Spleen (tissue), 11 donors: ENCODE data around the gene NGB. TPM values are rescaled to one million over a fixed set of nuclear protein-coding genes. Genes with fewer than 3 reads are reported as not detected.

Source experiments
- DNase-seq: peaks from one replicate; pipeline ENCODE4 v3.0.0-alpha.2; 2020
- H3K27ac ChIP-seq, 8 donors: fragments of 200-600 bp; sonication (generic) in 7 of 8; 1 replicate in 4 of 8; 2 replicates in 4 of 8; pipeline versions ENCODE4 v1.5.0 to v1.8.0; 2016 to 2021; ENCODE audit warnings: inconsistent platforms in 4 of 8, mild to moderate bottlenecking in 4 of 8, moderate library complexity in 1 of 8
- H3K27me3 ChIP-seq, 7 donors: fragments of 200-600 bp; sonication (generic) in 6 of 7; replicated peaks in 1 of 7; 1 replicate in 4 of 7; 2 replicates in 3 of 7; pipeline versions ENCODE4 v1.5.0 to v1.8.0; 2016 to 2021; ENCODE audit warnings: inconsistent platforms in 3 of 7, mild to moderate bottlenecking in 1 of 7
- H3K36me3 ChIP-seq, 6 donors: fragments of 200-600 bp; sonication (generic) in 5 of 6; 1 replicate in 4 of 6; 2 replicates in 2 of 6; pipeline versions ENCODE4 v1.5.0 to v1.8.0; 2016 to 2021; ENCODE audit warnings: inconsistent platforms in 2 of 6
- H3K4me1 ChIP-seq, 6 donors: fragments of 200-600 bp; sonication (generic) in 5 of 6; 1 replicate in 3 of 6; 2 replicates in 3 of 6; pipeline versions ENCODE4 v1.5.0 to v1.8.0; 2016 to 2021; ENCODE audit warnings: inconsistent platforms in 3 of 6
- H3K4me3 ChIP-seq, 8 donors: fragments of 200-600 bp; sonication (generic) in 7 of 8; 1 replicate in 4 of 8; 2 replicates in 4 of 8; pipeline versions ENCODE4 v1.5.0 to v1.8.0; 2016 to 2021; ENCODE audit warnings: inconsistent platforms in 4 of 8, mild to moderate bottlenecking in 4 of 8, moderate library complexity in 2 of 8
- H3K9me3 ChIP-seq, 8 donors: fragments of 200-600 bp; sonication (generic) in 7 of 8; 1 replicate in 4 of 8; 2 replicates in 4 of 8; pipeline versions ENCODE4 v1.5.0 to v1.8.0; 2016 to 2021; ENCODE audit warnings: inconsistent platforms in 4 of 8
- POLR2A ChIP-seq, 3 donors: fragments of 450-650 bp; IDR thresholded peaks; one replicate each; pipeline ENCODE4 v1.5.1; 2017; ENCODE audit warnings: antibody characterized with exemption in 3 of 3, mild to moderate bottlenecking in 1 of 3
- POLR2AphosphoS5 ChIP-seq, 3 donors: sonication (generic); formaldehyde crosslinking; IDR thresholded peaks; one replicate each; pipeline ENCODE4 v1.5.1; 2017; ENCODE audit warnings: antibody characterized with exemption in 3 of 3
- WGBS, 5 donors: extraction: QIAGEN DNeasy Blood & Tissue Kit in 3 of 5; methylation state at CpG; one replicate each; pipeline versions ENCODE4 v1.1.5 to v1.1.7; 2013 to 2018; 5-methylcytosine and 5-hydroxymethylcytosine counted together
- intact Hi-C: fragments of 100-400 bp; cut with DNase I; formaldehyde crosslinking; loops from one replicate; pipeline ENCODE4 v1.15.0; 2023; ENCODE audit warnings: low total_unique reads
- polyA plus RNA-seq, 3 donors: library from polyadenylated mRNA; stranded (reverse); fragments of 200-250 nt; gene quantifications; one replicate each; pipeline ENCODE4 v1.2.1, GENCODE V29; 2013
- total RNA-seq, 7 donors: library from RNA; depleted of rRNA in 3 of 7; stranded (reverse); fragments of >200 nt in 3 of 7; fragmentation: NEBNext Ultra II Directional in 4 of 7; extraction: Animal tissue kit (Norgen Biotek cat#: 25700) in 4 of 7; gene quantifications; one replicate each; pipeline versions ENCODE4 v1.1.0 to v1.2.1, GENCODE V29; 2016 to 2021
- TF ChIP-seq, protein P1 (sequence below), 11 experiments: fragments of 200-600 bp in 7 of 11; fragments of 450-650 bp in 4 of 11; sonication (generic) in 4 of 11; IDR thresholded peaks in 8 of 11; conservative IDR thresholded peaks in 3 of 11; 1 replicate in 7 of 11; 2 replicates in 4 of 11; pipeline versions ENCODE4 v1.4.0 to v1.8.0; 2016 to 2021; ENCODE audit warnings: antibody characterized with exemption in 11 of 11, inconsistent platforms in 4 of 11, mild to moderate bottlenecking in 1 of 11
- donor health status: healthy with polysubstance abuse.
- donor health status: DM: no; HTN: no; CAD: no; lungs with moderate emphysema.
- donor health status: DM: no; HTN: no; CAD: no.
- donor health status: Bipolar disorder and iron deficiency.
- donor health status: healthy.
- donor health status: DM: no; HTN: no; CAD: no.
- donor health status: DM: yes; HTN: yes; CAD: no.

The NGB gene
- total and polyA plus RNA-seq, 10 donors, result not detected

DNA sequence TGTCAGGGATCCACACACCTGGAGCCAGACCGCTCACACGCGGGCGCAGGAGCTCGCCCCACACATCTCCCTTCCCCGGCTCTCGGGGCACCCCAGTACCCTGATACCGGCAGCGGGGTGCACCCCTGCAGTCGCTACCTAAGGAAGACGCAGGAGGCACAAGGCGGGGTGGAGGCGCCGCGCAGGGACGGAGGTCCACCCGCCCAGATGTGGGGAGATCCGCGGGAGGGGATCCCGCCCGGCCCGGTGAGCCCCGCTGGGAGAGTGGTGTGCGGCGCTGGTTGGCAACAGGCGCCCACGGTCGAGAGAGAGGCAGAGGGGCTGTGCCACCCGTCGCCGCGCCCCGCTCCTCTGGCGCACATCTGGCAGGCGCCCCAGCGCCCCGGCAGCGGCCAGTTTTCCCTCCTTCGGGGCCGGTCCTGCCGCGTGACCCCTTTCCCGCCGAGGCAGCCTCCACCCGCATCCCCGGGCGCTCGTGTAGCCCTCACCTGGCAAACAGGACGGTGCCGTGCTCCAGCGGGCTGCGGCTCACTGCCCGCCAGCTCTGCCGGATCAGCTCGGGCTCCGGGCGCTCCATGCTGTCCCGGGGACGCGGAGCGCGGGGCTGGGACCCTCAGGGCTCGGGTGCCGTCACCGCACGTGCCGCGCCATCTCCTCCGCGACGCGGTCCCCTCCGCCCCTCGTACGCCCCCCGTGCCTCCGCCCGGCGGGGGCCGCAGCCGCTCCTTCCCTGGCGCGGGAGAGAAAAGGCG, 469 bp downstream of the NGB start:
- WGBS, 5 donors, result 1 to 6% (median 4%) methylated on average over 30 to 84 of the region's 84 CpGs
- peaks cover 0 to 7% (median 0%) of the 10 kb centered on the region in 6 donors for H3K36me3 ChIP-seq
- H3K27me3 ChIP-seq, result peaks cover 0 to 53% (median 21%) of the 10 kb centered on the region in 7 donors
- intact Hi-C loops, result no loop called here
- H3K9me3 ChIP-seq, result peaks cover 0 to 10% (median 4%) of the 10 kb centered on the region in 8 donors
- peak overlapping the region in 2 of 8 donors; percentile 3 to 28 for H3K4me3 ChIP-seq
- H3K27ac ChIP-seq, result no peak overlapping the region
- TF ChIP-seq POLR2AphosphoS5 (IDR thresholded peaks at IDR 0.05) (no peak), POLR2A (IDR thresholded peaks at IDR 0.05) (no peak)
- TF ChIP-seq, protein P1, sequence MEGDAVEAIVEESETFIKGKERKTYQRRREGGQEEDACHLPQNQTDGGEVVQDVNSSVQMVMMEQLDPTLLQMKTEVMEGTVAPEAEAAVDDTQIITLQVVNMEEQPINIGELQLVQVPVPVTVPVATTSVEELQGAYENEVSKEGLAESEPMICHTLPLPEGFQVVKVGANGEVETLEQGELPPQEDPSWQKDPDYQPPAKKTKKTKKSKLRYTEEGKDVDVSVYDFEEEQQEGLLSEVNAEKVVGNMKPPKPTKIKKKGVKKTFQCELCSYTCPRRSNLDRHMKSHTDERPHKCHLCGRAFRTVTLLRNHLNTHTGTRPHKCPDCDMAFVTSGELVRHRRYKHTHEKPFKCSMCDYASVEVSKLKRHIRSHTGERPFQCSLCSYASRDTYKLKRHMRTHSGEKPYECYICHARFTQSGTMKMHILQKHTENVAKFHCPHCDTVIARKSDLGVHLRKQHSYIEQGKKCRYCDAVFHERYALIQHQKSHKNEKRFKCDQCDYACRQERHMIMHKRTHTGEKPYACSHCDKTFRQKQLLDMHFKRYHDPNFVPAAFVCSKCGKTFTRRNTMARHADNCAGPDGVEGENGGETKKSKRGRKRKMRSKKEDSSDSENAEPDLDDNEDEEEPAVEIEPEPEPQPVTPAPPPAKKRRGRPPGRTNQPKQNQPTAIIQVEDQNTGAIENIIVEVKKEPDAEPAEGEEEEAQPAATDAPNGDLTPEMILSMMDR (IDR thresholded peaks at IDR 0.05 in 8 of 11, conservative IDR thresholded peaks at IDR 0.05 in 3 of 11), result no peak
- peaks cover 0 to 17% (median 10%) of the 10 kb centered on the region in 6 donors for H3K4me1 ChIP-seq
- peak; percentile 58 for DNase-seq

DNA sequence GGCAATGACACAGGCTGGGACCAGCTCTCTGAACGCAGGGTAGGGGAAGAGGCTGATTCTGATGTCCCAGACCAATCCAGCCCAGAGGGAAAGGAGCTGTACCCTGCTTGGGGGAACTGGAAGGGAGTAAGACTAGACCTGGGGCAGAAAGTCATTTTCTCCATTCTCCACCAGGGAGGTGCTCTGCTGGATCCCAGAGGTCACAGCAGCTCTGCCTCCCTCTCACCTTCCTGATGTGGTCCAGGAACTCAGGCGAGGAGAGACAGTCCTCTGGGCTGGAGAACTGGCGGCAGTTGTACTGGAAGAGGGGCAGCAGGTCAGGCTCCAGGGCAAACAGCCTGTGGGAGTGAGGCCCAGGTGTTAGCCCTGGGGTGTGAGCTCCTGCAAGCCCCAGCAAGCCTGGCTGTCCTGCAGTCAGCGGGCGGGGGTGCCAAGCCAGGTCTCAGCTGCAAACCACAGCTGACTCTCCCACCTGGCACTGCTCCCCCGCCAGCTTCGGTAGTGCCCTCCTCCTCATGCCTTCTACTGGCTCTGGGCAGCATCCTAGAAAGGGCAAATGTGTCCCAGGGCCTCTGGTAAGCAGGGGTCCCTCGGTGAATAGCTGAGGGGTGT, 1.9 kb downstream of the NGB start:
- 32 to 40% (median 38%) methylated on average over 3 to 8 of the region's 8 CpGs for WGBS, 5 donors
- Histone ChIP-seq H3K4me3 (no peak overlapping the region), H3K27me3 (peaks cover 0 to 53% (median 21%) of the 10 kb centered on the region in 7 donors), H3K36me3 (no peaks in the 10 kb centered on the region), H3K4me1 (peaks cover 0 to 17% (median 10%) of the 10 kb centered on the region in 6 donors), H3K9me3 (peaks cover 0 to 10% (median 4%) of the 10 kb centered on the region in 8 donors), H3K27ac (no peak overlapping the region)
- intact Hi-C loops, result no loop called here
- peak; percentile 49 for DNase-seq
- TF ChIP-seq POLR2A (IDR thresholded peaks at IDR 0.05) (no peak), POLR2AphosphoS5 (IDR thresholded peaks at IDR 0.05) (no peak)
- TF ChIP-seq, protein P1 (IDR thresholded peaks at IDR 0.05 in 8 of 11, conservative IDR thresholded peaks at IDR 0.05 in 3 of 11), result no peak

DNA sequence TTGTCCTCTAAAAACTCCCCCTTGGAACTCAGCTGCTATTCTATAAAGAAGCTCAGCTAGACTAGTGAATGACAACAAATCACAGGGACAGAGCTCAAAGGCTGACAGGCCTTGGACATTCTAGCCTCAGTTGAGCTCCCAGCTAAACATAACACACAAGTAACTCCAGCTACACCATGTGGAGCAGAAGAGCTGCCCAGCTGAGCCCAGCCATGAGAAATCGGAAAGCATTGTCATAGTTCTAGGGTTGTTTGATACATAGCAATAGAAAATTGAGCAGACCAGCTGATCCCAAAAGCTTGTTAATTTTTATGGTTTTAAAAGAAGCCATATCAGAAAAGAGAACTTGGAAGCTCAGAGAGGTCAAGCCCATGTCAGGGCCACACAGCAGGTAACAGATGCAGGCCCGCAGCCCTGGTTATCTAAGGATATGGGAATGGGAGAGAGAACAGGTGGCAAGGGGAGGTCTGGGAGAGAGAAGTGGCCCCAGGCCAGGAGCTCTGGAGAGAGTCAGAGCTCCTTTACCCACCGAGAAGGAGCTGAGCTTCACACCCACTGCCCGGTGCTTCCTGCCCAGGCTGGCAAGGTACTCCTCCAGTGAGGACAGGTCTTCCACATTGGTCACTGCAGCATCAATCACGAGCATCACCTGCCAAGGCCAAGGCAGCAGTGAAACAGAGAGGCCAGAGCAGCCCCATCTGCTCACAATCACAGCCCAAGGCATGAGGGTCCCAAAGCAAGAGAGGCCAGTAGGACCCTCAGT, 2.9 kb downstream of the NGB start:
- no peak overlapping the region for H3K27ac ChIP-seq
- WGBS, 5 donors, result 81 to 93% (median 86%) methylated on average over 4 to 5 of the region's 5 CpGs
- no peak for TF ChIP-seq POLR2AphosphoS5 (IDR thresholded peaks at IDR 0.05)
- H3K4me1 ChIP-seq, result peaks cover 0 to 17% (median 10%) of the 10 kb centered on the region in 6 donors
- intact Hi-C loops, result no loop called here
- no peaks in the 10 kb centered on the region for H3K36me3 ChIP-seq
- peaks cover 0 to 10% (median 4%) of the 10 kb centered on the region in 8 donors for H3K9me3 ChIP-seq
- no peak overlapping the region for H3K4me3 ChIP-seq
- peaks cover 0 to 50% (median 21%) of the 10 kb centered on the region in 7 donors for H3K27me3 ChIP-seq
- peak; percentile 14 for DNase-seq

DNA sequence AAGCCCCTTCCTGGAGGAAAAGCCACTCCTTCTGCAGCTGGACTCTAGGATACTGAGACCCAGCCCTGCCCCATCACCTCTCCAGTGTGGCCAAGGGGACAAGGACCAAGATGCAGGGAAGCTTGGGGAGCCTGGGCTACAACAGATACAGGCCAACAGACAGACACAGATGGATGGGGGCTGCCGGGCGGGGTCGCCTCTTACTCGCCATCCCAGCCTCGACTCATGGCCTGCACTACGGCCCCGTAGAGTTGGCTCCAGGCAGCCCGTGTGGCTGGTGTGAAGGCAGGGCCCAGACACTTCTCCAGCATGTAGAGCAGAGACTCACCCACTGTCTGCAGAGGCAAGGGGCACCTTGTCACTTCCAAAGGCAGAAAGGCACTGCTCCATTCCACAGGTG, 4.7 kb downstream of the NGB start:
- Histone ChIP-seq H3K4me1 (peaks cover 0 to 16% (median 9%) of the 10 kb centered on the region in 6 donors), H3K36me3 (no peaks in the 10 kb centered on the region), H3K27ac (no peak overlapping the region), H3K4me3 (no peak overlapping the region), H3K9me3 (peaks cover 0 to 10% (median 4%) of the 10 kb centered on the region in 8 donors), H3K27me3 (peaks cover 0 to 33% (median 16%) of the 10 kb centered on the region in 7 donors)
- TF ChIP-seq POLR2A (IDR thresholded peaks at IDR 0.05), result no peak
- TF ChIP-seq, protein P1 (IDR thresholded peaks at IDR 0.05 in 8 of 11, conservative IDR thresholded peaks at IDR 0.05 in 3 of 11), result no peak
- no peak for TF ChIP-seq POLR2AphosphoS5 (IDR thresholded peaks at IDR 0.05)
- WGBS, 5 donors, result 80 to 92% (median 89%) methylated on average over 8 of the region's 8 CpGs
- DNase-seq, result peak; percentile 58
- intact Hi-C loops, result no loop called here
